ENCODE data around the gene GCNA.
"Not testable (repeated sequence)": the region's sequence is repeated elsewhere in the genome, so short reads cannot be mapped to it uniquely, and the experiment has no call there.

The GCNA gene

DNA sequence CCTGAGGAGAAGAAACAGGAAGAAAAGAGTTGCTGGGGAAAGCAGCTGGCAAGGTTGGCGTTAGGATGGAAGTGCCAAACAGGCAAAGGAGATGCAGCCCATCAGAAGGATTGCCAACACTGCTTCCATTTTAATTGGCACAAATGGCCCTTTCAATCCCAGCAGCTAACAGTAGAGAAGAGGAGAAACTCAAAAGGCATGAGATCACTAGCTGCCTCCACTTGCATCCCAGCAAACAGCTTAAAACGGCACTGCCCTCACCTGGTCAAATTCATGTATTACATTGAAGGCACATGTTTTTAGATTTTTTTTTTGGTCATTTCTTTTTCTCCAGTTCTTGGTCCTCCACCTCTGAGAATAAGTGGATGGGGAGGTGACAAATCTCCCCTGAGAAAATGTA lies 74.2 kb downstream of the GCNA start:
- H3K4me3 ChIP-seq (ENCODE audit: low read depth, low read length) = no peak overlapping the region
- TF ChIP-seq, protein P1, sequence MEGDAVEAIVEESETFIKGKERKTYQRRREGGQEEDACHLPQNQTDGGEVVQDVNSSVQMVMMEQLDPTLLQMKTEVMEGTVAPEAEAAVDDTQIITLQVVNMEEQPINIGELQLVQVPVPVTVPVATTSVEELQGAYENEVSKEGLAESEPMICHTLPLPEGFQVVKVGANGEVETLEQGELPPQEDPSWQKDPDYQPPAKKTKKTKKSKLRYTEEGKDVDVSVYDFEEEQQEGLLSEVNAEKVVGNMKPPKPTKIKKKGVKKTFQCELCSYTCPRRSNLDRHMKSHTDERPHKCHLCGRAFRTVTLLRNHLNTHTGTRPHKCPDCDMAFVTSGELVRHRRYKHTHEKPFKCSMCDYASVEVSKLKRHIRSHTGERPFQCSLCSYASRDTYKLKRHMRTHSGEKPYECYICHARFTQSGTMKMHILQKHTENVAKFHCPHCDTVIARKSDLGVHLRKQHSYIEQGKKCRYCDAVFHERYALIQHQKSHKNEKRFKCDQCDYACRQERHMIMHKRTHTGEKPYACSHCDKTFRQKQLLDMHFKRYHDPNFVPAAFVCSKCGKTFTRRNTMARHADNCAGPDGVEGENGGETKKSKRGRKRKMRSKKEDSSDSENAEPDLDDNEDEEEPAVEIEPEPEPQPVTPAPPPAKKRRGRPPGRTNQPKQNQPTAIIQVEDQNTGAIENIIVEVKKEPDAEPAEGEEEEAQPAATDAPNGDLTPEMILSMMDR (IDR thresholded peaks at IDR 0.05; ENCODE audit: control insufficient read depth, extremely low read depth, insufficient read depth) = peak; percentile 60
- DNase-seq (ENCODE audit: low read depth) = peak; percentile 6

DNA sequence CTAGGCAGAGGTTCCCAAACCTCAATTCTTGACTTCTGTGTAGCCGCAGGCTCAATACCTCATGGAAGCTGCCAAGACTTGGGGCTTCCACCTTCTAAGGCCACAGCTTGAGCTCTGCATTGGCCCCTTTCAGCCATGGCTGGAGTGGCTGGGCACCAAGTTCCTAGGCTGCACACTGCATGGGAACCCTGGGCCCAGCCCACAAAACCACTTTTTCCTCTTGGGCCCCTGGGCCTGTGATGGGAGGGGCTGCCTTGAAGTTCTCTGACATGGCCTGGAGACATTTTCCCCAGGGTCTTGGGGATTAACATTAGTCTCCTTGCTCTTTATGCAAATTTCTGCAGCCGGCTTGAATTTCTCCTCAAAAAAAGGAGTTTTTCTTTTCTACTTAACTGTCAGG lies 75.1 kb downstream of the GCNA start:
- no peak for DNase-seq (ENCODE audit: low read depth)
- H3K4me3 ChIP-seq (ENCODE audit: low read depth, low read length) = no peak overlapping the region
- TF ChIP-seq, protein P1 (IDR thresholded peaks at IDR 0.05; ENCODE audit: control insufficient read depth, extremely low read depth, insufficient read depth) = no peak

DNA sequence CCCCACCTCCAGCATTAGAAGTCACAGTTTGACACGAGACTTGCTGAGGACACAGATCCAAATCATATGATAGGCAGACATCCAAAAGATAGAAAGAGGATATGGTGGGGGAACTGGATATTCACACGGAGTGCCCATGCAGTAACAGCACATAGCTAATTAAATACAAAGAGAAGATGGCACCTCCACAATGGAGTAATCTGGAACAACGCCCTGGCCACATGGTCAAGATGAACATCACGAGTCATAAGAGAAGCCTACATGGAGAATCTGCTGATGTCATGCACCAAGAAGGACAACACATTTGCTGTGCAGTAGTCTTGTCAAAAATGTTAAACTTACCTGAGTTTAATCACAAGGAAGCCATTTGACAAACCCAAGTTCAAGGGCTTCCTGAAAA lies 79.0 kb downstream of the GCNA start:
- DNase-seq (ENCODE audit: low read depth) = no peak
- TF ChIP-seq, protein P1 (IDR thresholded peaks at IDR 0.05; ENCODE audit: control insufficient read depth, extremely low read depth, insufficient read depth) = no peak
- H3K4me3 ChIP-seq (ENCODE audit: low read depth, low read length) = no peak overlapping the region

DNA sequence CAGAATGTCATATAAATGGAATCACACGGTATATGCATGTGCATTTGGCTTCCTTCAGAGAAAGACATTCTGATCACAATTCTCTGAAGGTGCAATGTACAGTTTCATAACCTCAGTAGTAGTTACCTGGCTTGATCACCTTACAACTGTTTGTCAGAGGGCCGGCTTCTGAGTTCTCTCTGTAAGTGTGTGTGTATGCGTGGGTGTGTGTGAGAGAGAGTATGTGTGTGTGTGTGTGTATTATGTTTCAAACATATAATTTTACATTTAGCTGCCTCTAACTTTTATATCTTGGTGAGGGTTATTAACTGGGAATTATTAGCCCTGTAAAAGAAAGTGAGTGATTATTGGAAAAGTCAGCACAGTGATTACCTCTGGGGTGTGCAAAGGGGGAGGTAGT lies 81.1 kb downstream of the GCNA start:
- no peak for DNase-seq (ENCODE audit: low read depth)
- TF ChIP-seq, protein P1 (IDR thresholded peaks at IDR 0.05; ENCODE audit: control insufficient read depth, extremely low read depth, insufficient read depth) = no peak
- H3K4me3 ChIP-seq (ENCODE audit: low read depth, low read length) = no peak overlapping the region

DNA sequence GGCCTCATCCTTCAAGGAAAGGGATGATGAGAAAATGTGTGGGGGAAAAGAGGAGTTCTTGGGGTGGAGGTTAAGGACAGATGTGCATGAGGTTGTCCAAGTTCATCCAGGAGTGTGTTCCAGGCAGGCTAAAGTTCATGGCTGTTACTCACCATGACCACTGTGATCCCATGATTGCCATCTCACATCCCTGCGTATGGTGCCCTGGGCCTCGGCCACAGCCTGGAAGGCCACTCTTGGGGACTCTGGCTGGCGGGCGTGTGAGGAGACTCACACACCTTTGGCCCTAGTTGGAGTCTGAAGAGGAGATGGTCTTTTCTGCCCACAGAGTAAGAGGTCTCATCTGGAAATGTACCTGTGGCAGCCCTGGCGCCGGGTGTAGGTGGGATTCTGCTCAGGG lies 81.7 kb downstream of the GCNA start:
- TF ChIP-seq, protein P1 (IDR thresholded peaks at IDR 0.05; ENCODE audit: control insufficient read depth, extremely low read depth, insufficient read depth) = no peak
- no peak overlapping the region for H3K4me3 ChIP-seq (ENCODE audit: low read depth, low read length)
- DNase-seq (ENCODE audit: low read depth) = no peak

DNA sequence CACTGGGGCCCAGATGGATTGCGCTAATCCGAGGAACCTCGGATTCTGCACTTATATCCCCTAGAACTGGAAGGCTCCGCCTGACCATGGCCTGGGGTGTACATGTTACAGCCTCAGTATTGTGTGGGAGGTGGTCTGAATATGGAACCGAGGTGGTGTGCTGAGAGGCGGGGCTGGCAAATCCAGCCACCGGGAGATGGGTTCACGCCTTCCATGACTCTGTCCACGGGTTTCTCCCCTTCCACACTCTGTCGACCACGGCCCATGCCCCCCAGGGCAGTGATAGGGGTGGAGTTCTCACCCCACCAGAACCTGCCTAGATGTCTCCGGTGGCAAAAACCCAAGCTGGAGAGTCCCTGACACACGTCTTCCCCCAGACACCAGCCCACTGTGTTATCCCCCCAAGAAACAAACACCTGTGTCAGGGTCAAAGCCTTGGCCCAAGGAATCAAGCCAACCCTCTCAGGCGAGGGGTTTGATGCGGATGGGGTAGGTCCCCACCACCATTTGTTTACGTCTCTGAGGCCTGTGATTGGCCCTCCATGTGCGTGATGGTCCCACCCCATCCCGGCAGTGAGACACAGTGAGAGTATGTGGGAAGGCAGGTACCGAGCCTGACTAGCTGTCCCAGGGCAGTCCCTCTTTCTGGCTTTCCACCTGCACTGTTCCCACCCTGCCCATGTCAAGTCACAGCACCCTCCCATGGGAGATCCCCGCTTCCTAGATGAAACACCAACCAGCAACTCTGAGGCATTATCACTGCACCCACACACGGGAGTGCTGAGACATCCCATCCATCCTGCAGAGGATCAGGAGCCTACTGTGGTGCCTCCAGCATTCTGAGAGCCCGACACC lies 82.6 kb downstream of the GCNA start:
- TF ChIP-seq, protein P1 (IDR thresholded peaks at IDR 0.05; ENCODE audit: control insufficient read depth, extremely low read depth, insufficient read depth) = no peak

DNA sequence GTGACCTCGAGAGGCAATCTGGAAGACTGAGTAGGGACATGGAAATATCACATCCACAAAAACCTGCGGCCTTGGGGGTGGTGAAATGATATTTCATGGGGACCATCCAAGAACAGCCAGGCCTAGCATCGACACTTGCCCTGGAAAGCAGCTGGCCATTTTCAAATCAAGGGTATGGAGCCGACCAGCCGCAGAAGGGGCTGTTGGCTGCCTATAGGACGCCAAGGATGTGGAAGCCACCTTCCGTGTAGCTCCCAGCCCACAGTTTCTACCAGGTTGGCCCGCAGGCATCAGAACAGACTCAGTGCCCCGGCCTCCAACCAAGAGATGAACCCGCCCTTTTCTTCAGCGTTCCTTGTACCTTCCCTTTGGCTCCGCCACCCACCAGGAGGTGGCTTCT lies 83.7 kb downstream of the GCNA start:
- no peak for DNase-seq (ENCODE audit: low read depth)
- no peak overlapping the region for H3K4me3 ChIP-seq (ENCODE audit: low read depth, low read length)
- TF ChIP-seq, protein P1 (IDR thresholded peaks at IDR 0.05; ENCODE audit: control insufficient read depth, extremely low read depth, insufficient read depth) = no peak

More for the DNA sequence above, 82.6 kb downstream of the GCNA start:
- no peak overlapping the region for H3K4me3 ChIP-seq (ENCODE audit: low read depth, low read length)
- no peak for DNase-seq (ENCODE audit: low read depth)

DNA sequence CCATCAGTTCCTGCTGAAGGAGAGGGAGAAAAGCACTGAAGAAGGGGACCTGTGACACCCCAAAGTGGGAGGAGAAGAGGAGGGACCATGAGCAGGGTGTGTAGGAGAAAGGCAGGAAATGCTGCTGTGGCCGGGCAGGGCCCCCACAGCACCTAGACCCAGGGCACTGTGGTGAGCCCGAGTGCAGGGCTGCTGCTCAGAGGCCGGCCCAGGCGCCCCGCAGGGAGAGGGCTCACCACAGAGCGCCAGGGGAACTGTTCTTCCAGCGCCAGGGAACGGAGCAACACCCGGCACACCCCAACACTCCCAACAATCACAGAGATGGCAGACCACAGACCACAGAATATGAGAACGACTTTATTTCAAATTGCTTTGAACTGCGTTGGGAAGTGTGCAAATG lies 84.4 kb downstream of the GCNA start:
- not testable (repeated sequence) for H3K4me3 ChIP-seq (ENCODE audit: low read depth, low read length); DNase-seq (ENCODE audit: low read depth)
